A549 (cell line): ENCODE measurements around the gene PLD1. TPM values are rescaled to one million over a fixed set of nuclear protein-coding genes. Genes with fewer than 3 reads are reported as not detected.

Experiments used
- ATAC-seq, 2 experiments: fragments of 200-7000 bp in 1 of 2; fragments of >200 bp in 1 of 2; cut with Nextera tagmentation in 1 of 2; cut with Tn5 transposase in 1 of 2; 3 replicates each; pipeline versions ENCODE4 v1.8.0 to v1.9.1; 2018 to 2020; ENCODE audit warnings: mild to moderate bottlenecking in 1 of 2, moderate library complexity in 1 of 2
- CTCF ChIA-PET: fragments of 300-600 bp; sonication (Branson Sonifier 250); formaldehyde crosslinking; extraction: SDS; loops from one replicate; lab custom pipeline; 2021; ENCODE audit warnings: antibody characterized with exemption, inconsistent platforms; lab: Yijun Ruan, JAX
- POLR2A ChIA-PET: fragments of 350-600 bp; formaldehyde crosslinking; extraction: SDS; loops from one replicate; lab custom pipeline; 2021; ENCODE audit warnings: antibody characterized with exemption, inconsistent platforms; lab: Yijun Ruan, JAX
- DNase-seq, 2 experiments: peaks; one replicate each; pipeline versions ENCODE4 v3.0.0 to v3.0.0-alpha.2; 2011 to 2016; ENCODE audit warnings: low read depth in 1 of 2, low spot score in 1 of 2
- FAIRE-seq: peaks from 2 replicates; lab custom pipeline; 2011; peaks lifted over from hg19 to GRCh38; lab: Jason Lieb, UNC
- H3K27ac ChIP-seq, 2 experiments: fragments of >200 bp; sonication (Bioruptor Twin); formaldehyde crosslinking; 3 replicates each; pipeline ENCODE4 v1.5.1; 2016 to 2017
- H3K4me1 ChIP-seq: fragments of >200 bp; sonication (Bioruptor Twin); formaldehyde crosslinking; 3 replicates; pipeline ENCODE4 v1.6.1; 2016
- H3K4me2 ChIP-seq: fragments of >200 bp; sonication (Bioruptor Twin); formaldehyde crosslinking; 3 replicates; pipeline ENCODE4 v1.6.1; 2016
- H3K4me3 ChIP-seq: fragments of >200 bp; sonication (Bioruptor Twin); formaldehyde crosslinking; 3 replicates; pipeline ENCODE4 v1.5.1; 2016
- H3K9me3 ChIP-seq: fragments of >200 bp; sonication (Bioruptor Twin); formaldehyde crosslinking; 3 replicates; pipeline ENCODE4 v1.6.1; 2016
- CBX2 ChIP-seq: fragments of 200-600 bp; sonication (generic); IDR thresholded peaks from 2 replicates; pipeline ENCODE4 v1.6.1; 2016; ENCODE audit warnings: low read depth, mild to moderate bottlenecking, borderline replicate concordance
- CEBPB ChIP-seq, 2 experiments: fragments of >200 bp in 1 of 2; sonication (Bioruptor Twin) in 1 of 2; formaldehyde crosslinking in 1 of 2; IDR thresholded peaks; 2 replicates each; pipeline ENCODE4 v1.6.1; 2012 to 2016
- CHD4 ChIP-seq: fragments of 200-600 bp; sonication (generic); IDR thresholded peaks from 2 replicates; pipeline ENCODE4 v1.6.1; 2016; ENCODE audit warnings: antibody characterized with exemption, mild to moderate bottlenecking, borderline replicate concordance
- E2F6 ChIP-seq: IDR thresholded peaks from 2 replicates; pipeline ENCODE4 v1.6.1; 2012; ENCODE audit warnings: low read depth, borderline replicate concordance
- EHF ChIP-seq: fragments of 250-450 bp; sonication (Bioruptor Pico); IDR thresholded peaks from 2 replicates; pipeline ENCODE4 v1.5.0; 2020; ENCODE audit warnings: mild to moderate bottlenecking
- FOSB ChIP-seq: fragments of 250-450 bp; sonication (Bioruptor Pico); IDR thresholded peaks from 2 replicates; pipeline ENCODE4 v1.5.0; 2020; ENCODE audit warnings: mild to moderate bottlenecking, moderate library complexity
- JUN ChIP-seq, 2 experiments: fragments of >200 bp; sonication (Bioruptor Twin); formaldehyde crosslinking; IDR thresholded peaks; 2 replicates in 1 of 2; 3 replicates in 1 of 2; pipeline ENCODE4 v1.6.1; 2016 to 2017
- MYC ChIP-seq: IDR thresholded peaks from 2 replicates; pipeline ENCODE4 v1.6.1; 2012; ENCODE audit warnings: mild to moderate bottlenecking, inconsistent platforms, low read length, improper control_type of control experiment, borderline replicate concordance
- NFE2L2 ChIP-seq: fragments of 150-350 bp; conservative IDR thresholded peaks from 2 replicates; pipeline ENCODE4 v1.6.1; 2014; ENCODE audit warnings: low read length
- NPAS2 ChIP-seq: fragments of 250-450 bp; sonication (Bioruptor Pico); IDR thresholded peaks from 2 replicates; pipeline ENCODE4 v1.8.0; 2022; ENCODE audit warnings: mild to moderate bottlenecking, moderate library complexity, borderline replicate concordance
- NR3C1 ChIP-seq: fragments of >200 bp; sonication (Bioruptor Twin); formaldehyde crosslinking; IDR thresholded peaks from 3 replicates; pipeline ENCODE4 v1.6.1; 2017
- RAD21 ChIP-seq, 2 experiments: fragments of >200 bp in 1 of 2; sonication (Bioruptor Twin) in 1 of 2; formaldehyde crosslinking in 1 of 2; IDR thresholded peaks in 1 of 2; conservative IDR thresholded peaks in 1 of 2; 2 replicates in 1 of 2; 3 replicates in 1 of 2; pipeline ENCODE4 v1.6.1; 2012 to 2018; ENCODE audit warnings: inconsistent platforms in 1 of 2
- RFX5 ChIP-seq: fragments of 450-650 bp; IDR thresholded peaks from 2 replicates; pipeline ENCODE4 v1.7.1; 2014; ENCODE audit warnings: antibody characterized with exemption, mild to moderate bottlenecking, moderate library complexity
- SMC3 ChIP-seq: fragments of >200 bp; sonication (Bioruptor Twin); formaldehyde crosslinking; IDR thresholded peaks from 3 replicates; pipeline ENCODE4 v1.6.1; 2018; ENCODE audit warnings: inconsistent platforms
- WGBS: methylation state at CpG from one replicate; pipeline ENCODE4 v1.1.6; 2017; ENCODE audit errors: missing lambda C conversion rate; 5-methylcytosine and 5-hydroxymethylcytosine counted together
- polyA plus RNA-seq, 4 experiments: library from polyadenylated mRNA; depleted of rRNA in 3 of 4; stranded (reverse); fragments of >200 nt; fragmentation: RNase III in 1 of 4; extraction: RNeasy Plus Mini Kit Qiagen cat#74134 plus additional on column Dnase treatment in 1 of 4; gene quantifications; 2 replicates in 3 of 4; 3 replicates in 1 of 4; pipeline ENCODE4 v1.2.3, GENCODE V29; 2011 to 2017
- TF ChIP-seq, protein P1 (sequence below): fragments of 150-350 bp; IDR thresholded peaks from 2 replicates; pipeline ENCODE4 v1.6.1; 2014; ENCODE audit warnings: low read depth, mild to moderate bottlenecking, low read length
- TF ChIP-seq, protein P2 (sequence below): fragments of 200-600 bp; sonication (generic); IDR thresholded peaks from 2 replicates; pipeline ENCODE4 v1.6.1; 2016; ENCODE audit warnings: antibody characterized with exemption, mild to moderate bottlenecking, moderate library complexity
- TF ChIP-seq, protein P3 (sequence below): fragments of >200 bp; sonication (Bioruptor Twin); formaldehyde crosslinking; IDR thresholded peaks from 3 replicates; pipeline ENCODE4 v1.5.1; 2016

Gene PLD1
- polyA plus RNA-seq, 2 of the 4 experiments (the other 2 are of a cell fraction): 6.6 to 27.2 TPM

DNA sequence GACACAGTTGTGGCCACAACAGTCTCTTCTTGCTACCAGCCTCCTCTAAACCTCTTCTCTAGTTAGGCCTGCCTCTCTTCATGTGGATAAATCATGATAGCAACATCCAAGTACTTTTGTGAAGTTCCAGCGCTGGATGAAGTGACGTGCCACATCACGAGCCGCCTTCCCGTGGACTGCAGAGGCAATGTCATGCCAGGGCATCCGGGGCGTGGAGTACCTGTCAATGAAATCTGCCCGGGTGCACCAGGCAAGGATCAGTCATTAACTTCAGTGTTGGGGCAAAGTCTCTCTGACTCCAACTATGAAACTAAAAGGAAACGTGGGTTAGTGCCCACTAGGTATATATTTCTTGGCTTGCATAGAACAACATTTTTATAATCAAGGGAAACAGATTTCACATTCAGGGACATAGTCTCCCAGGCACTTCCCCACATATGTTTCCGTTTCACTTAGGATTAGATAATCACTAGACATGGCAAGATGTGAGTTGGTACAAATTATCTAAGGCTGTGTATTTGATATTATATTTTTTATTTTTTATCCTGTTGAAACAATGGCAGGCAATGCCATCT lies 133.6 kb downstream of the PLD1 start:
- FAIRE-seq (no peak), DNase-seq (no peak), ATAC-seq (no peak)
- Histone ChIP-seq H3K27ac (no peak overlapping the region), H3K4me1 (peaks cover 3% of the 10 kb centered on the region; the same call in 1 of the 3 replicates), H3K4me3 (no peak overlapping the region), H3K4me2 (no peak overlapping the region), H3K9me3 (no peaks in the 10 kb centered on the region)
- CTCF ChIA-PET: no interaction called here
- TF ChIP-seq E2F6 (no peak), RFX5 (no peak), CEBPB (IDR thresholded peaks at IDR 0.05) (no peak), NPAS2 (CRISPR knock-in tag) (no peak), RAD21 (conservative IDR thresholded peaks at IDR 0.05 in 1 of 2, IDR thresholded peaks at IDR 0.05 in 1 of 2) (no peak)
- POLR2A ChIA-PET: no interaction called here
- WGBS: 92% methylated on average over 10 of the region's 10 CpGs

GRCh38 chr3:171673951-171674350 lies 136.3 kb downstream of the PLD1 start:
- H3K4me1 ChIP-seq: no peaks in the 10 kb centered on the region; the same call in 2 of the 3 replicates
- WGBS: 70% methylated on average over 1 of the region's 1 CpG
- H3K27ac ChIP-seq: no peak overlapping the region
- no peaks in the 10 kb centered on the region for H3K9me3 ChIP-seq
- no peak overlapping the region for H3K4me2 ChIP-seq
- ATAC-seq (no peak), FAIRE-seq (no peak), DNase-seq (no peak)
- TF ChIP-seq NFE2L2 (no peak), MYC (no peak), SMC3 (no peak), NPAS2 (CRISPR knock-in tag) (no peak)
- TF ChIP-seq, protein P1, sequence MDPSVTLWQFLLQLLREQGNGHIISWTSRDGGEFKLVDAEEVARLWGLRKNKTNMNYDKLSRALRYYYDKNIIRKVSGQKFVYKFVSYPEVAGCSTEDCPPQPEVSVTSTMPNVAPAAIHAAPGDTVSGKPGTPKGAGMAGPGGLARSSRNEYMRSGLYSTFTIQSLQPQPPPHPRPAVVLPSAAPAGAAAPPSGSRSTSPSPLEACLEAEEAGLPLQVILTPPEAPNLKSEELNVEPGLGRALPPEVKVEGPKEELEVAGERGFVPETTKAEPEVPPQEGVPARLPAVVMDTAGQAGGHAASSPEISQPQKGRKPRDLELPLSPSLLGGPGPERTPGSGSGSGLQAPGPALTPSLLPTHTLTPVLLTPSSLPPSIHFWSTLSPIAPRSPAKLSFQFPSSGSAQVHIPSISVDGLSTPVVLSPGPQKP: no peak
- ChIA-PET POLR2A (no interaction called here), CTCF (no interaction called here)
- H3K4me3 ChIP-seq: no peak overlapping the region

- ATAC-seq (no peak), FAIRE-seq (no peak), DNase-seq (no peak)
- ChIA-PET POLR2A (no interaction called here), CTCF (interaction anchor here (0.7 to 1.2 kb wide), 2 partner anchors 14 to 303 kb away, joined by 3 to 5 read pairs; no protein-coding TSS in a partner anchor)
- Histone ChIP-seq H3K27ac (no peak overlapping the region), H3K4me2 (no peak overlapping the region), H3K4me3 (no peak overlapping the region), H3K9me3 (no peaks in the 10 kb centered on the region), H3K4me1 (no peaks in the 10 kb centered on the region)
- 98% methylated on average over 5 of the region's 5 CpGs for WGBS
- TF ChIP-seq FOSB (CRISPR knock-in tag): no peak
- TF ChIP-seq EHF (CRISPR knock-in tag): no peak
- no peak for TF ChIP-seq CBX2
- TF ChIP-seq, protein P2, sequence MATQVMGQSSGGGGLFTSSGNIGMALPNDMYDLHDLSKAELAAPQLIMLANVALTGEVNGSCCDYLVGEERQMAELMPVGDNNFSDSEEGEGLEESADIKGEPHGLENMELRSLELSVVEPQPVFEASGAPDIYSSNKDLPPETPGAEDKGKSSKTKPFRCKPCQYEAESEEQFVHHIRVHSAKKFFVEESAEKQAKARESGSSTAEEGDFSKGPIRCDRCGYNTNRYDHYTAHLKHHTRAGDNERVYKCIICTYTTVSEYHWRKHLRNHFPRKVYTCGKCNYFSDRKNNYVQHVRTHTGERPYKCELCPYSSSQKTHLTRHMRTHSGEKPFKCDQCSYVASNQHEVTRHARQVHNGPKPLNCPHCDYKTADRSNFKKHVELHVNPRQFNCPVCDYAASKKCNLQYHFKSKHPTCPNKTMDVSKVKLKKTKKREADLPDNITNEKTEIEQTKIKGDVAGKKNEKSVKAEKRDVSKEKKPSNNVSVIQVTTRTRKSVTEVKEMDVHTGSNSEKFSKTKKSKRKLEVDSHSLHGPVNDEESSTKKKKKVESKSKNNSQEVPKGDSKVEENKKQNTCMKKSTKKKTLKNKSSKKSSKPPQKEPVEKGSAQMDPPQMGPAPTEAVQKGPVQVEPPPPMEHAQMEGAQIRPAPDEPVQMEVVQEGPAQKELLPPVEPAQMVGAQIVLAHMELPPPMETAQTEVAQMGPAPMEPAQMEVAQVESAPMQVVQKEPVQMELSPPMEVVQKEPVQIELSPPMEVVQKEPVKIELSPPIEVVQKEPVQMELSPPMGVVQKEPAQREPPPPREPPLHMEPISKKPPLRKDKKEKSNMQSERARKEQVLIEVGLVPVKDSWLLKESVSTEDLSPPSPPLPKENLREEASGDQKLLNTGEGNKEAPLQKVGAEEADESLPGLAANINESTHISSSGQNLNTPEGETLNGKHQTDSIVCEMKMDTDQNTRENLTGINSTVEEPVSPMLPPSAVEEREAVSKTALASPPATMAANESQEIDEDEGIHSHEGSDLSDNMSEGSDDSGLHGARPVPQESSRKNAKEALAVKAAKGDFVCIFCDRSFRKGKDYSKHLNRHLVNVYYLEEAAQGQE: no peak
- no peak for TF ChIP-seq RAD21 (conservative IDR thresholded peaks at IDR 0.05 in 1 of 2, IDR thresholded peaks at IDR 0.05 in 1 of 2)
- no peak for TF ChIP-seq NR3C1
- TF ChIP-seq JUN (IDR thresholded peaks at IDR 0.05): no peak
- TF ChIP-seq CHD4: no peak
- TF ChIP-seq, protein P3, sequence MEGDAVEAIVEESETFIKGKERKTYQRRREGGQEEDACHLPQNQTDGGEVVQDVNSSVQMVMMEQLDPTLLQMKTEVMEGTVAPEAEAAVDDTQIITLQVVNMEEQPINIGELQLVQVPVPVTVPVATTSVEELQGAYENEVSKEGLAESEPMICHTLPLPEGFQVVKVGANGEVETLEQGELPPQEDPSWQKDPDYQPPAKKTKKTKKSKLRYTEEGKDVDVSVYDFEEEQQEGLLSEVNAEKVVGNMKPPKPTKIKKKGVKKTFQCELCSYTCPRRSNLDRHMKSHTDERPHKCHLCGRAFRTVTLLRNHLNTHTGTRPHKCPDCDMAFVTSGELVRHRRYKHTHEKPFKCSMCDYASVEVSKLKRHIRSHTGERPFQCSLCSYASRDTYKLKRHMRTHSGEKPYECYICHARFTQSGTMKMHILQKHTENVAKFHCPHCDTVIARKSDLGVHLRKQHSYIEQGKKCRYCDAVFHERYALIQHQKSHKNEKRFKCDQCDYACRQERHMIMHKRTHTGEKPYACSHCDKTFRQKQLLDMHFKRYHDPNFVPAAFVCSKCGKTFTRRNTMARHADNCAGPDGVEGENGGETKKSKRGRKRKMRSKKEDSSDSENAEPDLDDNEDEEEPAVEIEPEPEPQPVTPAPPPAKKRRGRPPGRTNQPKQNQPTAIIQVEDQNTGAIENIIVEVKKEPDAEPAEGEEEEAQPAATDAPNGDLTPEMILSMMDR: no peak
These were observed 137.7 kb downstream of the PLD1 start for GRCh38 chr3:171672538-171672937.
